Testis (tissue), 2 donors: ENCODE measurements around the gene CGNL1.

Experiments used
- CTCF ChIP-seq, 3 experiments: fragments of 450-650 bp in 2 of 3; fragments of 200-600 bp in 1 of 3; sonication (generic) in 1 of 3; IDR thresholded peaks; one replicate each; pipeline ENCODE4 v1.5.1; 2016 to 2019; ENCODE audit warnings: antibody characterized with exemption in 3 of 3, mild to moderate bottlenecking in 2 of 3, moderate library complexity in 1 of 3
- POLR2A ChIP-seq: fragments of 450-650 bp; IDR thresholded peaks from one replicate; pipeline ENCODE4 v1.6.1; 2017; ENCODE audit warnings: antibody characterized with exemption, mild to moderate bottlenecking, moderate library complexity

GRCh38 chr15:57551715-57552677 lies 175.7 kb downstream of the CGNL1 start:
- TF ChIP-seq CTCF (IDR thresholded peaks at IDR 0.05) (no peak), POLR2A (no peak)
